Spleen (tissue), 11 donors: ENCODE results near the gene HNF1A. TPM values are rescaled to one million over a fixed set of nuclear protein-coding genes. Genes with fewer than 3 reads are reported as not detected.

Source experiments
- DNase-seq: peaks from one replicate; pipeline ENCODE4 v3.0.0-alpha.2; 2020
- H3K27ac ChIP-seq, 8 donors: fragments of 200-600 bp; sonication (generic) in 7 of 8; 1 replicate in 4 of 8; 2 replicates in 4 of 8; pipeline versions ENCODE4 v1.5.0 to v1.8.0; 2016 to 2021; ENCODE audit warnings: inconsistent platforms in 4 of 8, mild to moderate bottlenecking in 4 of 8, moderate library complexity in 1 of 8
- H3K27me3 ChIP-seq, 7 donors: fragments of 200-600 bp; sonication (generic) in 6 of 7; replicated peaks in 1 of 7; 1 replicate in 4 of 7; 2 replicates in 3 of 7; pipeline versions ENCODE4 v1.5.0 to v1.8.0; 2016 to 2021; ENCODE audit warnings: inconsistent platforms in 3 of 7, mild to moderate bottlenecking in 1 of 7
- H3K36me3 ChIP-seq, 6 donors: fragments of 200-600 bp; sonication (generic) in 5 of 6; 1 replicate in 4 of 6; 2 replicates in 2 of 6; pipeline versions ENCODE4 v1.5.0 to v1.8.0; 2016 to 2021; ENCODE audit warnings: inconsistent platforms in 2 of 6
- H3K4me1 ChIP-seq, 6 donors: fragments of 200-600 bp; sonication (generic) in 5 of 6; 1 replicate in 3 of 6; 2 replicates in 3 of 6; pipeline versions ENCODE4 v1.5.0 to v1.8.0; 2016 to 2021; ENCODE audit warnings: inconsistent platforms in 3 of 6
- H3K4me3 ChIP-seq, 8 donors: fragments of 200-600 bp; sonication (generic) in 7 of 8; 1 replicate in 4 of 8; 2 replicates in 4 of 8; pipeline versions ENCODE4 v1.5.0 to v1.8.0; 2016 to 2021; ENCODE audit warnings: inconsistent platforms in 4 of 8, mild to moderate bottlenecking in 4 of 8, moderate library complexity in 2 of 8
- H3K9me3 ChIP-seq, 8 donors: fragments of 200-600 bp; sonication (generic) in 7 of 8; 1 replicate in 4 of 8; 2 replicates in 4 of 8; pipeline versions ENCODE4 v1.5.0 to v1.8.0; 2016 to 2021; ENCODE audit warnings: inconsistent platforms in 4 of 8
- CTCF ChIP-seq, 11 experiments: fragments of 200-600 bp in 7 of 11; fragments of 450-650 bp in 4 of 11; sonication (generic) in 4 of 11; IDR thresholded peaks in 8 of 11; conservative IDR thresholded peaks in 3 of 11; 1 replicate in 7 of 11; 2 replicates in 4 of 11; pipeline versions ENCODE4 v1.4.0 to v1.8.0; 2016 to 2021; ENCODE audit warnings: antibody characterized with exemption in 11 of 11, inconsistent platforms in 4 of 11, mild to moderate bottlenecking in 1 of 11
- POLR2A ChIP-seq, 3 donors: fragments of 450-650 bp; IDR thresholded peaks; one replicate each; pipeline ENCODE4 v1.5.1; 2017; ENCODE audit warnings: antibody characterized with exemption in 3 of 3, mild to moderate bottlenecking in 1 of 3
- POLR2AphosphoS5 ChIP-seq, 3 donors: sonication (generic); formaldehyde crosslinking; IDR thresholded peaks; one replicate each; pipeline ENCODE4 v1.5.1; 2017; ENCODE audit warnings: antibody characterized with exemption in 3 of 3
- WGBS, 5 donors: extraction: QIAGEN DNeasy Blood & Tissue Kit in 3 of 5; methylation state at CpG; one replicate each; pipeline versions ENCODE4 v1.1.5 to v1.1.7; 2013 to 2018; 5-methylcytosine and 5-hydroxymethylcytosine counted together
- intact Hi-C: fragments of 100-400 bp; cut with DNase I; formaldehyde crosslinking; loops from one replicate; pipeline ENCODE4 v1.15.0; 2023; ENCODE audit warnings: low total_unique reads
- polyA plus RNA-seq, 3 donors: library from polyadenylated mRNA; stranded (reverse); fragments of 200-250 nt; gene quantifications; one replicate each; pipeline ENCODE4 v1.2.1, GENCODE V29; 2013
- total RNA-seq, 7 donors: library from RNA; depleted of rRNA in 3 of 7; stranded (reverse); fragments of >200 nt in 3 of 7; fragmentation: NEBNext Ultra II Directional in 4 of 7; extraction: Animal tissue kit (Norgen Biotek cat#: 25700) in 4 of 7; gene quantifications; one replicate each; pipeline versions ENCODE4 v1.1.0 to v1.2.1, GENCODE V29; 2016 to 2021
- donor health status: healthy with polysubstance abuse.
- donor health status: DM: no; HTN: no; CAD: no; lungs with moderate emphysema.
- donor health status: DM: no; HTN: no; CAD: no.
- donor health status: Bipolar disorder and iron deficiency.
- donor health status: healthy.
- donor health status: DM: no; HTN: no; CAD: no.
- donor health status: DM: yes; HTN: yes; CAD: no.

HNF1A gene
- total and polyA plus RNA-seq, 10 donors, result not detected

- no peaks in the 10 kb centered on the region for H3K4me1 ChIP-seq
- intact Hi-C loops, result no loop called here
- WGBS, 5 donors, result 49 to 88% (median 78%) methylated on average over 2 of the region's 2 CpGs
- no peaks in the 10 kb centered on the region for H3K9me3 ChIP-seq
- H3K36me3 ChIP-seq, result no peaks in the 10 kb centered on the region
- TF ChIP-seq POLR2AphosphoS5 (IDR thresholded peaks at IDR 0.05), result no peak
- no peak for TF ChIP-seq POLR2A (IDR thresholded peaks at IDR 0.05)
- TF ChIP-seq CTCF (IDR thresholded peaks at IDR 0.05 in 8 of 11, conservative IDR thresholded peaks at IDR 0.05 in 3 of 11), result no peak
- DNase-seq, result no peak
- no peak overlapping the region for H3K27ac ChIP-seq
- H3K4me3 ChIP-seq, result no peak overlapping the region
- no peaks in the 10 kb centered on the region for H3K27me3 ChIP-seq
Measured at GRCh38 chr12:121050725-121051124, 72.4 kb downstream of the HNF1A start.

Other genes with a start within 250 kb of the HNF1A start
- 10 to 100 TPM; 41.0 to 76.9 (median 47.6) TPM for gene SPPL3, start 74.2 kb upstream of the HNF1A start, total RNA-seq
- 10 to 100 TPM in 2 of 3 donors, 1 to 10 TPM in 1; 9.0 to 13.6 (median 10.7) TPM for gene SPPL3, start 74.2 kb upstream of the HNF1A start, polyA plus RNA-seq
- 10 to 100 TPM in 6 of 7 donors, 1 to 10 TPM in 1; 8.0 to 16.8 (median 13.5) TPM for gene C12orf43, start 37.9 kb downstream of the HNF1A start, total RNA-seq
- gene C12orf43, start 37.9 kb downstream of the HNF1A start, polyA plus RNA-seq, result 10 to 100 TPM in 1 of 3 donors, 1 to 10 TPM in 2; 8.7 to 10.5 (median 9.5) TPM
- 1 to 10 TPM; 2.9 to 4.8 (median 3.7) TPM for gene OASL, start 60.7 kb downstream of the HNF1A start, total RNA-seq
- gene OASL, start 60.7 kb downstream of the HNF1A start, polyA plus RNA-seq, result 1 to 10 TPM; 1.9 to 2.9 (median 2.4) TPM
- gene P2RX7, start 154.3 kb downstream of the HNF1A start, total RNA-seq, result 10 to 100 TPM in 3 of 7 donors, 1 to 10 TPM in 4; 7.7 to 12.3 (median 9.7) TPM
- 1 to 10 TPM; 1.8 to 5.2 (median 3.7) TPM for gene P2RX7, start 154.3 kb downstream of the HNF1A start, polyA plus RNA-seq
- gene P2RX4, start 231.6 kb downstream of the HNF1A start, total RNA-seq, result 10 to 100 TPM; 27.8 to 97.9 (median 35.8) TPM
- 10 to 100 TPM; 12.0 to 21.5 (median 17.8) TPM for gene P2RX4, start 231.6 kb downstream of the HNF1A start, polyA plus RNA-seq